HG03521 (cell line): ENCODE measurements around the gene BCR.
"Not testable (repeated sequence)": the region's sequence is repeated elsewhere in the genome, so short reads cannot be mapped to it uniquely, and the experiment has no call there.

Experiments used
- ATAC-seq: cut with Tn5 transposase; IDR thresholded peaks from one replicate; pipeline ENCODE4 v1.9.1; 2021; ENCODE audit warnings: mild to moderate bottlenecking, moderate library complexity; ENCODE audit not compliant: unreplicated experiment

The BCR gene

GRCh38 chr22:23285734-23286133, 105.4 kb downstream of the BCR start:
- no peak for ATAC-seq

GRCh38 chr22:23286296-23286695, 106.0 kb downstream of the BCR start:
- no peak for ATAC-seq

GRCh38 chr22:23287136-23288095, 107.1 kb downstream of the BCR start:
- no peak for ATAC-seq

- no peak for ATAC-seq
Measured at GRCh38 chr22:23288301-23289129, 108.2 kb downstream of the BCR start.

GRCh38 chr22:23289130-23289503, 108.8 kb downstream of the BCR start:
- ATAC-seq: no peak

GRCh38 chr22:23289851-23290724, 109.8 kb downstream of the BCR start:
- ATAC-seq: no peak

GRCh38 chr22:23291806-23292452, 111.6 kb downstream of the BCR start:
- no peak for ATAC-seq

GRCh38 chr22:23292453-23293350, 112.4 kb downstream of the BCR start:
- ATAC-seq: no peak

- ATAC-seq: no peak
Measured at GRCh38 chr22:23293720-23294119, 113.4 kb downstream of the BCR start.

- ATAC-seq: no peak
Measured at GRCh38 chr22:23294221-23294620, 113.9 kb downstream of the BCR start.

GRCh38 chr22:23300476-23300875, 120.2 kb downstream of the BCR start:
- no peak for ATAC-seq

GRCh38 chr22:23301591-23301990, 121.3 kb downstream of the BCR start:
- no peak for ATAC-seq

GRCh38 chr22:23302171-23303002, 122.1 kb downstream of the BCR start:
- no peak for ATAC-seq

GRCh38 chr22:23305321-23305910, 125.1 kb downstream of the BCR start:
- no peak for ATAC-seq

- ATAC-seq: no peak
Measured at GRCh38 chr22:23305922-23306374, 125.6 kb downstream of the BCR start.

- ATAC-seq: no peak
Measured at GRCh38 chr22:23306438-23306921, 126.2 kb downstream of the BCR start.

GRCh38 chr22:23306926-23307325, 126.6 kb downstream of the BCR start:
- ATAC-seq: no peak

GRCh38 chr22:23307511-23307910, 127.2 kb downstream of the BCR start:
- ATAC-seq: not testable (repeated sequence)
